ENCODE measurements around the gene PSIP1.

GRCh38 chr9:15417626-15418025 is 93.1 kb downstream of the PSIP1 start:
- TF ChIP-seq, protein P1, sequence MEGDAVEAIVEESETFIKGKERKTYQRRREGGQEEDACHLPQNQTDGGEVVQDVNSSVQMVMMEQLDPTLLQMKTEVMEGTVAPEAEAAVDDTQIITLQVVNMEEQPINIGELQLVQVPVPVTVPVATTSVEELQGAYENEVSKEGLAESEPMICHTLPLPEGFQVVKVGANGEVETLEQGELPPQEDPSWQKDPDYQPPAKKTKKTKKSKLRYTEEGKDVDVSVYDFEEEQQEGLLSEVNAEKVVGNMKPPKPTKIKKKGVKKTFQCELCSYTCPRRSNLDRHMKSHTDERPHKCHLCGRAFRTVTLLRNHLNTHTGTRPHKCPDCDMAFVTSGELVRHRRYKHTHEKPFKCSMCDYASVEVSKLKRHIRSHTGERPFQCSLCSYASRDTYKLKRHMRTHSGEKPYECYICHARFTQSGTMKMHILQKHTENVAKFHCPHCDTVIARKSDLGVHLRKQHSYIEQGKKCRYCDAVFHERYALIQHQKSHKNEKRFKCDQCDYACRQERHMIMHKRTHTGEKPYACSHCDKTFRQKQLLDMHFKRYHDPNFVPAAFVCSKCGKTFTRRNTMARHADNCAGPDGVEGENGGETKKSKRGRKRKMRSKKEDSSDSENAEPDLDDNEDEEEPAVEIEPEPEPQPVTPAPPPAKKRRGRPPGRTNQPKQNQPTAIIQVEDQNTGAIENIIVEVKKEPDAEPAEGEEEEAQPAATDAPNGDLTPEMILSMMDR (tag by site-specific recombination; IDR thresholded peaks at IDR 0.05): no peak
- TF ChIP-seq TCF7L2 (IDR thresholded peaks at IDR 0.05; ENCODE audit: borderline replicate concordance, low read depth, low read length): no peak
